ENCODE data around the gene PPM1D.
A peak's percentile ranks its signal among the peaks of the same experiment; 100 is the strongest.

Gene PPM1D

GRCh38 chr17:60560860-60561257, 39.1 kb upstream of the PPM1D start:
- TF ChIP-seq, protein P1, sequence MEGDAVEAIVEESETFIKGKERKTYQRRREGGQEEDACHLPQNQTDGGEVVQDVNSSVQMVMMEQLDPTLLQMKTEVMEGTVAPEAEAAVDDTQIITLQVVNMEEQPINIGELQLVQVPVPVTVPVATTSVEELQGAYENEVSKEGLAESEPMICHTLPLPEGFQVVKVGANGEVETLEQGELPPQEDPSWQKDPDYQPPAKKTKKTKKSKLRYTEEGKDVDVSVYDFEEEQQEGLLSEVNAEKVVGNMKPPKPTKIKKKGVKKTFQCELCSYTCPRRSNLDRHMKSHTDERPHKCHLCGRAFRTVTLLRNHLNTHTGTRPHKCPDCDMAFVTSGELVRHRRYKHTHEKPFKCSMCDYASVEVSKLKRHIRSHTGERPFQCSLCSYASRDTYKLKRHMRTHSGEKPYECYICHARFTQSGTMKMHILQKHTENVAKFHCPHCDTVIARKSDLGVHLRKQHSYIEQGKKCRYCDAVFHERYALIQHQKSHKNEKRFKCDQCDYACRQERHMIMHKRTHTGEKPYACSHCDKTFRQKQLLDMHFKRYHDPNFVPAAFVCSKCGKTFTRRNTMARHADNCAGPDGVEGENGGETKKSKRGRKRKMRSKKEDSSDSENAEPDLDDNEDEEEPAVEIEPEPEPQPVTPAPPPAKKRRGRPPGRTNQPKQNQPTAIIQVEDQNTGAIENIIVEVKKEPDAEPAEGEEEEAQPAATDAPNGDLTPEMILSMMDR (IDR thresholded peaks at IDR 0.05; ENCODE audit: low read depth, low read length), result no peak

DNA sequence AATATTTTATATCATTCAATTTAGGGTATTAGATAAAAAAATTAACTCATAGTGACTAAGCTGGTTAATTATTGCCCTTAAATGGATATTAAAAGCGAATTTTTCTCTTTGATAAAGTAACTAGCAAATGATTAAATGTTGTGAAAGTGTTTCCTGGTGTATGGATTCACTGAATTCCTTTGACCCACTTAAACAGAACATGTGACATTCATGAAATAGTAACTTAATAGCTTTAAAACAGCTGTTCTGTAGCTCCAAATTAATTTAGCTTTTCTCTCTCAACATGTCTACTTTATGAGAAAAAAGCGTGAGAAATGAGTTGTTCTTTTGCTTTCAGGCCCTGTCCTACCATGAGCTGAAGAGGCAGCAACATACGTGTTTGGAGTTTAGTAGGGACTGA, 37.6 kb upstream of the PPM1D start:
- H3K4me3 ChIP-seq (ENCODE audit: low read depth, low read length), result no peak overlapping the region
- TF ChIP-seq, protein P1 (IDR thresholded peaks at IDR 0.05; ENCODE audit: low read depth, low read length), result no peak

More at GRCh38 chr17:60560860-60561257, 39.1 kb upstream of the PPM1D start:
- H3K4me3 ChIP-seq (ENCODE audit: low read depth, low read length), result no peak overlapping the region

- no peak overlapping the region for H3K4me3 ChIP-seq (ENCODE audit: low read depth, low read length)
- TF ChIP-seq, protein P1 (IDR thresholded peaks at IDR 0.05; ENCODE audit: low read depth, low read length), result no peak
Observed at GRCh38 chr17:60563743-60564142, 36.2 kb upstream of the PPM1D start.

- no peak overlapping the region for H3K4me3 ChIP-seq (ENCODE audit: low read depth, low read length)
- TF ChIP-seq, protein P1 (IDR thresholded peaks at IDR 0.05; ENCODE audit: low read depth, low read length), result no peak
Observed at GRCh38 chr17:60565233-60565632, 34.8 kb upstream of the PPM1D start.

DNA sequence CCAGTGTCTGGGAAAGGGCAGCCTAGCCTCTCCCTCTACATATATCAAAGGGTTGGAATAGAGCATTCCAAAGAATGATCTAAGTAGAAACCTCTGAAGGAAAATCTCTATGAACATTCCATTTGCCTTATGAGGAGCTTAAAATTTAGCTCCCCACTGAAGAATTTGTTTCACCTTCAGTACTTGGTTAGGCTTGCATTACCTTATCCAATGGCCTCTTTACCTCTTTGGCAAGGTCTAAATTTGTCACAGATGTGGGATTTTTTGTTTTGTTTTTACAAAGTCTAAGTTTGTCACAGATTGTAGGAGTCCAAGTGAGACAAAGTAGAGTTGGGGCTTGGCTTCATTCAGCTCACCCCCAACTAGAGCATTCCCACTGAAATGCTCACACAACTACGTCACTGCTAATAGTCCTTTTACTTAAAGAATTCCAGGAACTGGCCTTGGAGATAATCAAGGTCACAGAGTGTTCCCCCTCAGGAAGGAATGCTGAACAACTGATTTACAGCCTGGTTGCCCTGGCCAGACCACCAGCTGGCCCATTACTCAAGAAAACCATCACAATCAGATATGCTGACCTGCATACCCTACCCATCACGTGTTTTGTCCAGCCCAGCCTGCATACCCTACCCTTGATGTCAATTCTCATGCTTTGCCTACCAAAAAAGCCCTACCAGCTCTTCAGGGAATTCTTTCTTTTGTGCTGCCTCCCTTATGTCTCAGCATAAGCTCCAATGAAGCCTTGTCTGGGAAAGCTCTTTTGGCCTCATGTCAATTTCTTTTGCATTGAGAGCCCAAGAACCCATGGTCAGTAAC, 26.5 kb upstream of the PPM1D start:
- TF ChIP-seq, protein P1 (IDR thresholded peaks at IDR 0.05; ENCODE audit: low read depth, low read length), result no peak
- H3K4me3 ChIP-seq (ENCODE audit: low read depth, low read length), result no peak overlapping the region

DNA sequence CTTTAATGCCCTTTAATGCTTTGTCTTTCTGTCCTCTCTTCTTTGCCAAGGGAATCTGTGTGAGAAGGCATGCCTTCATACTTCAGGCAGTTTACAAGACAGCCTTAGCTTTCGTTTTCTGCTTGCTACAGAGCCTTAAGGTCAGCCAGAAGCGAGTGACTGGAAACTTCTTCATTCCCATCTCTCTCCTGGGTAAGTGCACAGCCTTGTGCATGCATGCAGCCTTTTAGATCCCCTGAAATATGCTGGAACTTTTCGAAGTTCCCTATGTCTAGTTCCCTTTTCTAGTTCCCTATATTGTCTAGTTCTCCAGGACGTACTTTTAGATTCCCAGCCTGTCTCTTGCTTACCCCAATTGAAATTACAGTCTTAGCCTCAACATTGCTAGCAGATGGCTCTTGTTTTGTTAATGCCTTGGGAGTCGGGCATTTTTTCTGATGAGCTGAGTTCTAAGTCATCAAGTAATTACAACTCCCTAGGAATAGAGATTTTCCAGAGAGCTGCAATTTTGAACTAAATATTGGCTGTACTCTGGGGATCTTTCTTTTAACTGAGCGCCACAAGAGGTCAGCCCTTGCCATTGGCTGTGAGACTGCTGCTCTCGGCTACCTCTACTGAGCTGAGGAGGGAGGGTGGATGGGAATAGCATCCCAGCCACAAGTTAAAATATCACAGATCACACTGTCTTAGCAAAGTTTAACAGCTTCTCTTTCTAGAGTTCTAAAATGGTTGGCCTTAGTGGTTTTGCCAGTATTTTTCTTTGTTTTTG, 22.7 kb upstream of the PPM1D start:
- TF ChIP-seq, protein P1 (IDR thresholded peaks at IDR 0.05; ENCODE audit: low read depth, low read length), result no peak; the same call in 1 of the 2 replicates
- peak overlapping the region; percentile 60 for H3K4me3 ChIP-seq (ENCODE audit: low read depth, low read length)

DNA sequence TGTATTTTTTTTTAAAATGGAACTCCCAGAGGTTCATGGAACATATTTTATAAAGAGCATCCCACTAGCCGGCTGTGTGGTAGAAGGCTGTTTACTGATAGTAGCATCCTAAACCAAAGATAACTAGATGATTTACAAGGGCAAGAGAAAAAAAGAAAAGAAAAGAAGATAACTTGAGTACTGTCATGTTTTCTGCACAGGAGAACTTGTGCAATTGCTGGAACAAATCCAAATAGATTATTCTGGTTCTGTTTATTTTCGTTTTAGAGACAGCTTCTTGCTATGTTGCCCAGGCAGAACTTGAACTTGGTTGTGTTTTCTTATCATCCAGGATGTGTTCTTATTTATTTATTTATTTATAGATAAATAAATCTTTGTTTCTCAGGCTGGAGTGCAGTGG, 20.9 kb upstream of the PPM1D start:
- TF ChIP-seq, protein P1 (IDR thresholded peaks at IDR 0.05; ENCODE audit: low read depth, low read length), result no peak
- H3K4me3 ChIP-seq (ENCODE audit: low read depth, low read length), result no peak overlapping the region

Data from WI38 (cell line).